VCaP (cell line): ENCODE measurements around the gene GLS.

Experiments
- H3K27ac ChIP-seq: fragments of 450-650 bp; 2 replicates; pipeline ENCODE4 v1.5.1; 2017
- TF ChIP-seq, protein P1 (sequence below): fragments of 450-650 bp; conservative IDR thresholded peaks from 2 replicates; pipeline ENCODE4 v1.5.1; 2017; ENCODE audit warnings: mild to moderate bottlenecking, moderate library complexity

The GLS gene

DNA sequence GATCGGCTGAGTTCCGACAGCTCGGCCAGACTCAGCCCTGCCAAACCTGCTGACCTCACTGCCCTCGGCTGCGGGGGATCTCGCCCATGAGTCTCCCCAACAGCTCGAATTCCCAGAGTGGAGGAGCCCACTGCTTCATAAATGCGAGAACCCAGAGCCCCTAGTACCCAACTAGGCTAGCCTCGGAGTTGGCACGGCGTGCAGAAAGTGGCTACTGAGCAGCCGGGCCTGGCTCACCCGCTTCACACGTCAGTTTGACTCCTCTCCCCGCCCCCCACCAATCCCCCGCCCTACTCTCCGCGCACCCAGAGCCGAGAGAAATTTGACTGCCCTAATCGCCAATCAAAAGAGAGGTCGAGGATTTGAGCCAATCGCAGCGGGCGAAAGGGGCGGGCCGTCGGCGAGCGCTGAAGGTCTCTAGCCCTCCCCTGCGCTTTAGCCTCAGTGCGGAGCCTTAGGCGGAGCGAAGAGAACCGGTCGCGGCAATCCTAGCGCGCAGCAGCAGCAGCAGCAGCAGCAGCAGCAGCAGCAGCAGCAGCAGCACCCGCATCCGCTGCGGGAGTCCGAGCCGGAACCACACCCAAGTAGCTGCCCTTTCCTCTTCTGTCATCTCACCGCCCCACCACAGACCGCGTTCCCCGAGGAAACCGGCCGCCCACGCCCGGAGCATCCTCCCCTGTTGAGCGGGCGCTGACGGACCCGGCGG, at the start of gene GLS:
TSS of gene GLS (plus strand) at position 444 of the 706 bp plus-strand sequence. CDS start 264 bp downstream, outside the sequence.
- TF ChIP-seq, protein P1, sequence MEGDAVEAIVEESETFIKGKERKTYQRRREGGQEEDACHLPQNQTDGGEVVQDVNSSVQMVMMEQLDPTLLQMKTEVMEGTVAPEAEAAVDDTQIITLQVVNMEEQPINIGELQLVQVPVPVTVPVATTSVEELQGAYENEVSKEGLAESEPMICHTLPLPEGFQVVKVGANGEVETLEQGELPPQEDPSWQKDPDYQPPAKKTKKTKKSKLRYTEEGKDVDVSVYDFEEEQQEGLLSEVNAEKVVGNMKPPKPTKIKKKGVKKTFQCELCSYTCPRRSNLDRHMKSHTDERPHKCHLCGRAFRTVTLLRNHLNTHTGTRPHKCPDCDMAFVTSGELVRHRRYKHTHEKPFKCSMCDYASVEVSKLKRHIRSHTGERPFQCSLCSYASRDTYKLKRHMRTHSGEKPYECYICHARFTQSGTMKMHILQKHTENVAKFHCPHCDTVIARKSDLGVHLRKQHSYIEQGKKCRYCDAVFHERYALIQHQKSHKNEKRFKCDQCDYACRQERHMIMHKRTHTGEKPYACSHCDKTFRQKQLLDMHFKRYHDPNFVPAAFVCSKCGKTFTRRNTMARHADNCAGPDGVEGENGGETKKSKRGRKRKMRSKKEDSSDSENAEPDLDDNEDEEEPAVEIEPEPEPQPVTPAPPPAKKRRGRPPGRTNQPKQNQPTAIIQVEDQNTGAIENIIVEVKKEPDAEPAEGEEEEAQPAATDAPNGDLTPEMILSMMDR: no peak
- peak within 1 kb of the TSS; percentile 87 for H3K27ac ChIP-seq

DNA sequence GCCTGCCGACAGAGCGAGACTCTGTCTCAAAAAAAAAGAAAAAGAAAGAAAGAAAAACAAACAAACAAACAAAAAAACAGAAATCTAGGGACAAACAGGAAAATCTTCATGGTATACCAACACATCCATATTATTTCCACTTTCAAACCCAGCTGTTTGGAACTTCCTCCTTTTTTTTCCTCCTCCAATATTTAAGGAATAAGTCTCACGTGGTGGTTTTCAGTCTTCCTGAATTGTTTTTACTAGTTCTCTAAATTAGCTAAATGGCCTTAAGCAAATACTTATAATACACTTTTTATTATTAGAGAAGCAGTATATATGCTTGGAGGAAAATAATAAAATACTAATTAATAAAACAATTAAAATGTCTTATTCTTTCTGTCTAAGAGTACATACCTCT, 48.7 kb upstream of the GLS start:
- no peak overlapping the region for H3K27ac ChIP-seq
- TF ChIP-seq, protein P1: no peak

DNA sequence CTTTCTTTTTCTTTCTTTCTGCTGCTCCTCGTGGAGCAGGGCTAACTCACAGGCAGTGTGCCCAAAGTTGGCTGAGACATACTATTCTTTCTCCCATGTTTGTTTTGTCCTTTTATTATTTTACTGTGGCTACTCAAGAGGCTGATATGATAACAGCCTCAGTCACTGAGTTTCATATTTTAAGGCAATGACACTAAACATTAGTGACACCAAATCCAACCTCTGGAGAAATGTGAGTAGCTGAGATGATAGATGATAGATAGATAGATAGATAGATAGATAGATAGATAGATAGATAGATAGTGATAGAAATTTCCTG, 45.8 kb upstream of the GLS start:
- TF ChIP-seq, protein P1: no peak
- H3K27ac ChIP-seq: no peak overlapping the region

DNA sequence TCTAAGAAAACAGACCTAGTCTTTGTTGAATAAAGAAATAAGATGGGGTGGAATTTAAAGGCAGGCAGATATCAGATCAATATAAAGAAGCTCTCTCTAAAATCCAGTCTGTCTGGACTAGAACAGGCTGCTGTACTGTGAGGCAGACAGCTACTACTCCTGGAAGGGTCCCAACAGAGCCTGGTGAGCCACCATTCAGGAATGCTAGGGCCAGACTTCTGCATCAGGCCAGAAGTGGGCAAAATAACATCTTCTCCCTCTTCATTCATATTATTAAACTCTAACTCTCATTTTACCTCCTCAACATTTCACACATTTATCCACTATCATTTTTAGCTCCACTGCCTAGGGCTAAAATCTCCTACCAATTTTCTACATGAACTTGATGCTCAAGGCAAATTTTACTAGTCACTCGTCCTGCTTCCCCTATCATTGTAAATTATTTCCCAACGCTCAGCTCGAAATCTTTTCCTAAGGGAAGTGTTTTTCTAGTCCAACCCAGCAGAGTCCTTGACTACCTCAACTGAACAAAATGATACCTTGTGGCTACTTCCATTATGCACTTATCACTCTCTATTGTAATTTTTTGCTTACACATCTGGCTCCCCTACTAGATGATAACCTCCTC, 45.2 kb upstream of the GLS start:
- TF ChIP-seq, protein P1: no peak
- H3K27ac ChIP-seq: no peak overlapping the region

DNA sequence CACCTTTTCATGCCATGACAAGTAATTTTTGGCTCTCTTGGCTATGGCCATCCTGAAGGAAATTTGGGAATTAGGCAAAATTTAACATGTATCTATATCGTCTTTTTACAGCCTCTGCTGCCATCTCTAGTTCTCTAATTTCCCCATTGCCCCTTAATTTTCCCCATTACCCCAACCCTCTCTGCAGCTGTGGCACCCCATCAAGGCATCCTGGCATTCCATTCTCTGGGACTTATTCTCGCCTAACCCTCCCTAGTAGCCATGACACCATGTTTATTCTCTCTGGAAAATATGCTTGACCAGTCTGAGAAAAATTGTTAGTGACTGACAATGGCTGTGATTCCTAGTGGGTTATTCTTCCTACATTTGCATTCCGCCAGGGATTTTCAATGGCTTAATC, 43.9 kb upstream of the GLS start:
- TF ChIP-seq, protein P1: no peak
- H3K27ac ChIP-seq: no peak overlapping the region

DNA sequence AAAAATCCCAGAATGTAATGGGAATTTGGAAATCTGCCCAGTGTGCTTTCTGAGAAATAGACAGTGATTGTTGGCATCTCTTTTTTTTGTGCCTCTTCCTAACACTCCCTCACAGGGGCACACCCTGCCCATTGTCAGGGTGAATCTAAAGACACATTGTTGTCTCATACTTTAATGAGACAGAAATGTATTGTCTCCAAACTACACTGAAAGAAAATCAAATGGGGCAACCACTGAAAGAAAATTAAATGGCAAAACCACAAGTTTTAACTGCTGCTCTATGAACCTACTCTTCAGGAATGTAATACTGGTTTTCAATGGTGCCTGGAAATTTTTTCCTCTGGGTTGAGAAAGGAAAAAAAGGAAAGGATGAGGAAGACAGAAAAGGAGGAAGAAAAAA, 43.2 kb upstream of the GLS start:
- TF ChIP-seq, protein P1: no peak
- H3K27ac ChIP-seq: no peak overlapping the region

DNA sequence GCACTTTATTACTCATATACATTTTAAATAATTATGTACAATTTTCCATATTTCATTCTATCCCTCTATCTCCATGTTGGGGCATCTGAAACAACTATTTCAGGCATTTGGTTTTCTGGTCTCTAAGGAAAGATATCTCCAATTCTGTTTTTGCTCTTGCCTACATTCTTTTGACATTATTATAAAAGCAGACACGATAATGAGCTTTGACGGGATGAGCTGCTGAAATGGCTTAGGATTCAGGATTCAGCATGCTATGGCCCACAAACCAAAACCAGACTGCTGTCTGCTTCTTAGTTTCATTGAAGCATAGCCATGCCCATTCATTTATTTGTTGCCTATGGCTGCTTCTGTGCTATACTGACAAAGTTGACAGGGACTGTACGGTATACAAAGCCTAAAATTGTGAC, 42.7 kb upstream of the GLS start:
- TF ChIP-seq, protein P1: no peak

More for the DNA sequence above, 42.7 kb upstream of the GLS start:
- H3K27ac ChIP-seq: no peak overlapping the region
